ENCODE data around the gene KAZN.

The KAZN gene

DNA sequence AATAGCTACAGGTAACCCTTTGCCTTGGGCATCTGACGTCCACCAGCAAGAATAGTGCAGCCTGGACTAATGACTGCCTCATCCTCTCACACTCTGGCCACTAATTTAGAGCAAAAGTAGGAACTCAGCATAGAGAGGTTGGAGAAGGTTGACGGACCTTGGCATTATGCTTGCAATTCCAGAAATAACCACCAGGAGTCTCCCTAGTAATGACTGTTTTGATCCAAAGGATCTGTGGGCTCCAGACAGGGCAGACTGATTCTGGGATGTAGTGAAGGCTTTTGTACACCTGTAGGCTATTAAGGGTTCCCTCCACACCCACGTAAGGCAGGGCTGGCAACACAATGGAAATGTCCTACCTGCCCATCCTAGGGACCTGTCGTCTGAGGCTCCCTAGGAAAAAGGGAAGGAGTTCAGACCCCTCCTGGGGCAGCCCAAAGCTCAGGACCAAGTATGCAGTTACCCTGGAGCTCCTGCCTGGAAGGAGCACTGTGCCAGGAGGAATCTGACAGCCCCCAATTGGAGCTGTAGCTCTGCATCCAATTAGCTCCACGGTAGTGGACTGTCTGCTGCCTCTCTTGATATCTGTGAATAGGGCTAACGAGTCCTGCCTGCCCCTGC is 464.1 kb downstream of the KAZN start:
- no peak for DNase-seq (ENCODE audit: low read depth)

- no peak for DNase-seq (ENCODE audit: low read depth)
Observed at GRCh38 chr1:15063346-15063745, 464.9 kb downstream of the KAZN start.

- DNase-seq (ENCODE audit: low read depth): no peak
Observed at GRCh38 chr1:15063783-15064182, 465.3 kb downstream of the KAZN start.

DNA sequence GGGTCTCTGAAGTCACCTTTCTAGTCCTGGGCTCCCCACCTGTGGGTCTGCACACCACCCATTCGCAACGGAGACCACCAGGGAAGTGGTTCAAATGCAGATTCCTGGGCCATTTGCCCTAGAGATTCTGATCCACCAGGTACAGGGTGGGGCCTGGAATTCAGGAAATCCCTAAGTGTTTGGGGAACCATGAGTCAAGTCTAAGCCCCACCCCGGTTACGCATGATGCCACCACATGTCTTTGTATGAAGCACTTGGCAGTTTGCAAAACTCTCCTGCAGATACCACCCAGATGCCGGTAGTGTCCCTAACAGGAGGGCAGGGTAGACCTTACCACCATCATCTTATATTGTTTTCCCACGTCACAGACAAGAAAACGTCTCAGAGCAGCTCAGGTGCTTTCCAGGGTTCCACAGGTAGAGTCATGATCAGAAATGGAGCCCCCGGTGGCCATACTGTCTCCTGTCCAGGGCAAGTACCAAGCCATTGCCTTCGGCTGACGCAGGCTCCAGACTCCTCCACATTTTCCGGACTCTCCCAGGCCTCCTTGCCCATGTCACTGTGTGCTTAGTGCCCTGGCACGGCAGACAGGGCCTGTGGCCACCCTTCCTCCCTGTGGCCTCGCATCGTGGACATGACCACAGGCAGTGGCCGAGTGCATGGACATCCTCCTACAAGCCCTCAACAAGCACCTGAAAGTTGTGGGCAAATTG is 465.9 kb downstream of the KAZN start:
- DNase-seq (ENCODE audit: low read depth): no peak

- DNase-seq (ENCODE audit: low read depth): no peak
Observed at GRCh38 chr1:15065291-15065690, 466.8 kb downstream of the KAZN start.

DNA sequence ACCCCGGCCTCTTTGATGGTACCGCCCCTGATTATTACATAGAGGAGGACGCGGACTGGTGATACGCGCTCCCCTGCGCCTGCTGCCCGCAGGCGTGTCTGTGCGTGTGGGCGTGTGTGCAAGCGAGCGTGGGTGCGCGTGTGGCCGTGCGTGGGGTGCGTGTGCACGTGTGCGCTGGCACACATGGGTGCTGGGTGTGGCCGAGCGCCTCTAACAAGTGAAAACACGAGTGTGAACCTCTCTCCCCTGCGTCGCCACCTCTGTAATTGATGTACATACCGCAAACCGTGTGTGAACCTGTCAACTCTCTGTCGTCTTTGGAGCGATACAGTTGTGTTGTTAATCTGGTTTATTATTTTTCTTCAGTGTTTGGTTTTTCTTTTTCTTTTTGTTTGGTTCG is 467.3 kb downstream of the KAZN start:
- no peak for DNase-seq (ENCODE audit: low read depth)

DNA sequence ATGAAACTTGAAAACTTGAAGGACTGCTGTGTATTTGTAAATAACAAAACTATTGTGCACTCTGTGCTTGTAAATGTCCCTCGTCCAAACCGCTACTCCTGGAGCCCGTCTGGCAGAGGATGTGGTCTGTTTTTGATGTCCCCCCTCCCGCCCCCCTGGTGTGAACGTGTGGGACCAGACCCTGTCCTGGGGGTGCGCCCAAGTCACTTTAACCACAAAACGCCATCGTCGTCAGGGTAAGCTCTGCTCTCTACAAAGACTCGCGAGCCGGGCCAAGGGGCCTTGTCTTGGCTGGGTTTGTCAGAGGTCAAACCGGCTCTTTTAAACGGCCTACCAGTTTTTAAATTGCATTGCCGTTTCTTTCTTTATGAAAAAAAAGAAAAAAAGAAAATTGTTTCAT is 467.7 kb downstream of the KAZN start:
- DNase-seq (ENCODE audit: low read depth): no peak

GRCh38 chr1:15067148-15067547 is 468.7 kb downstream of the KAZN start:
- no peak for DNase-seq (ENCODE audit: low read depth)

- no peak for DNase-seq (ENCODE audit: low read depth)
Observed at GRCh38 chr1:15068152-15068551, 469.7 kb downstream of the KAZN start.

- no peak for DNase-seq (ENCODE audit: low read depth)
Observed at GRCh38 chr1:15068997-15069396, 470.5 kb downstream of the KAZN start.

DNA sequence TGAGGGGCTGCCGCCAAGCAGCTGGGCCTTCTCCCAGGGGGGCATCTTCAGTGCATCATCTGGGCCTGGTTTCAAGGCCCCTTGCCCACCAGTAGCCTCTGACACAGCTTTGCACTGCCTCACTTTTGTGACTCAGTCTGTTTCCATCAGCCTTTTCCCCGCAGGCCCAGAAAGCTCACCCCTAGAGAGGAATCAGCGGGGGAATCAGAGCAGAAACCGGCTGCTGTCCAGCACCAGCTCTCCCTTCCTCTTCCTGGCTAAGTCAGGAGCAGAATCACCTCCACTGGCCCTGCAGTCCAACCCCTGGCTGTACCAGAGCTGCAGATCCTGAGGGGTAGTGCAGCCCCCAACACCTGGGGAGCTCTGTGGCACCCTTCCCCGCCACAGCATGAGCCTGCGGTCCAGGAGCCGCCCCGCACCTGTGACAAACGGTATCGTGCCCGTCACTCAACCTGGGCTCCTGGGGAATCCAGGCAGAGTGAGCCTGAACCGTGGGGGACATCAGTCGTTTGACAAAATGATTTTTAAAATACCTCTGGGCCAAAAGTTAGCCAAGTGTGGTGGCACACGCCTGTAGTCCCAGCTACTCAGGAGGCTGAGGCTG is 471.8 kb downstream of the KAZN start:
- DNase-seq (ENCODE audit: low read depth): no peak

GRCh38 chr1:15071936-15072335 is 473.5 kb downstream of the KAZN start:
- no peak for DNase-seq (ENCODE audit: low read depth)

GRCh38 chr1:15073799-15074308 is 475.4 kb downstream of the KAZN start:
- DNase-seq (ENCODE audit: low read depth): no peak

- no peak for DNase-seq (ENCODE audit: low read depth)
Observed at GRCh38 chr1:15075175-15075574, 476.7 kb downstream of the KAZN start.

- DNase-seq (ENCODE audit: low read depth): no peak
Observed at GRCh38 chr1:15075817-15076216, 477.3 kb downstream of the KAZN start.

DNA sequence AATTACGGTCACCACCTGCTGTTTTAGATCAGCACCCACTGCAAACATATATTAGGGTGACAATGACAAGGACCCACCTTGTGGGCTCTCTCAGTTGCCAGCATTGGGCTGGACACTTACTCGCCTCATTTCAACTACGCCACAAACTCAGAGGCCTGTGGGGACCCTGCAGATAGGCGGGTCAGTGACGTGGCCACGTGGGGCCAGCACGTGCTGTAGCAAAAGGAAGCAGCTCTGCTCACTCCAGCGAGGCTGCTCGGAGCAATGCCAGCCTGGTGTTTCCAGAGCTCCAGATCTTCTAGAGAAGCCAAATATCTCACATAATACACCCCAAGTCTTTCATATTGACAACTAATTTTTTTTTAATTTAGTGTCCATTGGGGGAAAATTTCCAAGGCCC is 478.3 kb downstream of the KAZN start:
- no peak for DNase-seq (ENCODE audit: low read depth)

DNA sequence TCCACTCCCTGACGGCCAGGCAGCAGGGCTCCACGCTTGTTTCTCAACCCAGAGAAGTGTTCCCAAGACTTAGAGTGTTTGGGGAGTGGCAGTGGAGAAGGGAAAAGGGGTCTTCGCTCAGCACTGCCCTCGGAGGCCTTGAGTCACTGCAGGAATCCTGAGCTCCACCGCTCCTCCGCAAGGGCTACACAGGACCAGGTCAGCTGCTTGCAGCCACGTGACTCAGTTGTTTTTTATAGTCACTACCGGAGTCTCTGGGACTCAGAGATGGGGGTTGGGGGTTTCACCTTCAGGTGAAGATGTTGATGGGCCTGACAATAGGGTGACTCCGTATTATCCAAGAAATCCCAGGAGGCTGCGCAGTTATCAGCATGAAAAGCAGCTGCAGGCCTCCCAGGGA is 478.9 kb downstream of the KAZN start:
- DNase-seq (ENCODE audit: low read depth): no peak

DNA sequence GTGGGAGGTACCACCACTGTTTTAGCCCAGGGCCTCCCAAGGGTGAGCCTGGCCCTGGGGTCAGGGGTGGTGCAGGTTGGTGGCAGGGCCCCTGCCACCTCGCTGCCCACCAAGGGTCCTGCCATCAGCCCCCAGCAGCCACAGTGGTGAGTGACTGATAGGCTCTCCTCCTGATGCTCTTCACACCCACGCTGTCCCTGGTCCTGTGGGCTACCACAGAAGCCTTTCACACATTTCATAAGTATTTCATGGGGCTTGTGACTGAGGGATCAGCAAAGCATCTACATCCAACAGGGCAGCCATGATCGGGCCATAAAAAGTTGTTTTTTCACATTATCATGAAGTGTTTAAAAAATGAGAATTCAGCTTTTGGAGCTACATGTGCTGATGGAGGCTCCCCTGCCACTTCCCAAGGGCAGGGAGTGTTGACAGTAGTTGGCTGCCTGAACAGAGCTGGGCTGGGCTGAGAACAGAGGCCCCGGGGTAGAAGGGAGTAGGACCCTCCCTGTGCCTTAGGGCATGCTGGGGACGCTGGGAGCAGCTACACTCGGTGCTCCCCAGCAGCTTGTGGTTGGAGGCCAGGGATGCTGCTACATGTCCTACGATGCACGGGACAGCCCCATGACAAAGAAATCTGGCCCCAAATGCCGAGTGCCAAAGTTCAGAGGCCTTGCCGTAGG is 482.0 kb downstream of the KAZN start:
- DNase-seq (ENCODE audit: low read depth): no peak

DNA sequence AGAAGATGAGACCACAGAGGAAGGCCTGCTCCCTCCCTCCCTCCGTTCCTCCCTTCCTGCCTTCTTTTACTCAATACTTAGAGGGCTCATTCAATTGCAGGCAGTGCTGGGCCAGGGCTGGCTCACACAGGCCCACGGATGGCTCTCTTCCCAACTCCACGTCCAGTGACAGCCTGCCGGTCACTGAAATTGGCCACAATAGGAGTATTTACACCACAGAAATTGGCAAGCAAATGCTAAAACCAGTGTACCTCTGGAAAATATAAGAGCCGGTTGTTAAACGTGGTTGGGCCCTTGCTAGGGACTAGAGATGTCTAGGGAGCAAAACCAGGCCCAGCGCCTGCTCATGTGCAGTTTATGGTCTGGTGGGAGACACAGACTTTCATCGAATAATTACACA is 482.6 kb downstream of the KAZN start:
- DNase-seq (ENCODE audit: low read depth): no peak

- DNase-seq (ENCODE audit: low read depth): no peak
Observed at GRCh38 chr1:15083578-15083977, 485.1 kb downstream of the KAZN start.

DNA sequence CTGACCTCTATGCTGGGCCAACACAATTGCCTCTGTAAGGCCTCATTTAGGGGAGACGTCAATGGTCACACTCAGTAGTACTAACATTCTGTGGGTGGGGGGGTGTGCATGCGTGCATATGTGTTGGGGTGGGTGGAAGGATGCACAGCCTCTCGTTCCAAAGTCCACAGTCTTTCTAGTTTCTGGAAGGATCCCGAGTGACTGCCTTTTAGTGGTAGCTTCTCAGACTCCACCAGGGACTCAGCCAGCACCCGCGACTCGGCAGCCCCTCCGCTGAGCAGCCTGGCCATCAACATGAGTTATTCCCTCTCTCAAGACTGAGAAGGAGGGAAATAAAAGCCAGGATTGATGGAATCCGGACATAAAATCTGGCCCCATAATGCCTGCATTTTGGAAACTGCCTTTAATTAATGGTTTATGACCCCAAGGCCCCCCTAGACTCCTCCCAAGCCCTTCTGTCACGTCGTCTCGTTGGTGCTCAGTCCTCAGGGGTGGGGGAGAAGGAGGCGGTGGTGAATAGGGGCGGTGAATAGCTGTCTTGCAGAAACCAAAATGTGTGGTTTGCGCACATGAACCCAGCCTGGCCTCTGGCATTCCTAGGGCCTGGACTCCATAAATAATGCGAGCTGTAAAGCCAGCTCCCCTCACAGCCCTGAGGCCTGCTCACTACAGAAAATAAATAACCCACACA is 489.9 kb downstream of the KAZN start:
- DNase-seq (ENCODE audit: low read depth): no peak

DNA sequence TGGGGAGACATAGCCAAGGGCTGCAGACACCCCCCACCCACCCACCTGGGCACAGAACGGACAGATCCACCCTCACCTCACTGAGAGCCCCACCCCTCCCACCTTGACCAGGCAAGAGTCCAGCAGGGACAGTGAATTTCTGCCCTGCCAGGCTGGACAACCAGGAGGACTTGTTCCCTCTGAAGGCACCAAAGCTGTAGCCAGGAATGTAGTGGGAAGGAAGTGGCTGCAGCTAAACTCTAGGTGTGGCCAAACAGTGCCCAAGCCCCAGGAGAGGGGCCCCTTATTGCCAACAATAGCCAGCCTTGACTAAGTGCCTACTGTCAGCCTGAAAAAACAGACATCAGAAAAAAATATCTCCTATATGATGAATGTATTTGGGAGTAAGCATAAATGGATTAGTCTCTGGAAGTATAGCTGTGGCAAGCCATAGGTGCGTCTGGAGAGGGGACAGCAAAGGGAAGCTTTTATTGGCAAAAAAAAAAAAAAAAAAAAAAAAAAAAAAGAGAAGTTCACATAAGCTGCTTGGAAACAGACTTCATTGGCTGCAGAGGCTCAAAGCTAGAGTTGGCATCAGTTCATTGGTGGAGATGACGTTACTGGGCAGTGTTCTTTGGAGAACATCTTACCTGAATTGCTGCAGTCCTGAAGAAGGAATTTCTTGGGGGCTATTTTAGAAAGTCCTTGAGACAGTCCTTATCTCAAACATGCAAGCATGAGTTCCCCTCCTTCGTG is 490.9 kb downstream of the KAZN start:
- no peak for DNase-seq (ENCODE audit: low read depth)
